ENCODE data around the gene ATP11A.
"Not testable (repeated sequence)": the region's sequence is repeated elsewhere in the genome, so short reads cannot be mapped to it uniquely, and the experiment has no call there.

ATP11A gene

GRCh38 chr13:112800057-112800456 is 110.2 kb downstream of the ATP11A start:
- DNase-seq (ENCODE audit: low spot score): no peak

- not testable (repeated sequence) for DNase-seq (ENCODE audit: low spot score)
These were observed 111.0 kb downstream of the ATP11A start for GRCh38 chr13:112800807-112801206.

DNA sequence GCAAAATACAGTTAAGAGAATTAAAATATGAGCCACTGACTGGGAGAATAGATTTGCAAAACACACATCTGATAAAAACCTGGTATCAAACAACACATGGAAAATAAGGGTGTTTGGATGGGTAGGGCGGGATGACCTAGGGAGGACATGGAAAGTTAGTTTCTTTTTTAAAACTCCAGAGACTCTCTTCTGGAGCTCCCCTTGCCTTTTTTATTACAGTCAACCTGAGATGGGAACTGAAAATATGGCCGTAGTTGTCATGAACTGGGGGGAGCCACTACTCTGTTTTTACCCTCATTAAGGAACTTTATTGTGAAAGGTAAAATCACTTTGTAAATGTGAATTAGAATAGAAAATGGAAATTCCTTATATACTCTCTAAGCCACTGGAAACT is 113.0 kb downstream of the ATP11A start:
- DNase-seq (ENCODE audit: low spot score): no peak

GRCh38 chr13:112803422-112803821 is 113.6 kb downstream of the ATP11A start:
- DNase-seq (ENCODE audit: low spot score): no peak

DNA sequence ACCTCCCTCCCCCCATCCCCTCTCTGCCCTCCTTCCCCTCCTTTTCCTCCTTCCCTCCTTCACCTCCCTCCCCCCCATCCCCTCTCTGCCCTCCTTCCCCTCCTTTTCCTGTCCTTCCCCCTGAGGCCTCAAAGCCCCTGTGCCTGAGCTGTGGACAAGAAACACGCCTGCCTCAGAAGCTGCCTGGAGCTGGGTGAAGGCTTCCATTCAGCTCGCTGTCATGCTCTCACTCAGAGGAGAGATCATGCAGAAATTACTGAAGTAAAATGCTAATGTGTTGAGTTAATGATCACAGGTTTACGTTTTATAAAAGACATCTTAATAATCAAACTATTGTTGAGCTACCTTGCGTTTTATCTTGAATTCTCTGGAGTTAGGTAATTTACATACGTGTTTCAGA is 114.5 kb downstream of the ATP11A start:
- DNase-seq (ENCODE audit: low spot score): no peak

GRCh38 chr13:112806739-112807652 is 117.2 kb downstream of the ATP11A start:
- DNase-seq (ENCODE audit: low spot score): no peak

DNA sequence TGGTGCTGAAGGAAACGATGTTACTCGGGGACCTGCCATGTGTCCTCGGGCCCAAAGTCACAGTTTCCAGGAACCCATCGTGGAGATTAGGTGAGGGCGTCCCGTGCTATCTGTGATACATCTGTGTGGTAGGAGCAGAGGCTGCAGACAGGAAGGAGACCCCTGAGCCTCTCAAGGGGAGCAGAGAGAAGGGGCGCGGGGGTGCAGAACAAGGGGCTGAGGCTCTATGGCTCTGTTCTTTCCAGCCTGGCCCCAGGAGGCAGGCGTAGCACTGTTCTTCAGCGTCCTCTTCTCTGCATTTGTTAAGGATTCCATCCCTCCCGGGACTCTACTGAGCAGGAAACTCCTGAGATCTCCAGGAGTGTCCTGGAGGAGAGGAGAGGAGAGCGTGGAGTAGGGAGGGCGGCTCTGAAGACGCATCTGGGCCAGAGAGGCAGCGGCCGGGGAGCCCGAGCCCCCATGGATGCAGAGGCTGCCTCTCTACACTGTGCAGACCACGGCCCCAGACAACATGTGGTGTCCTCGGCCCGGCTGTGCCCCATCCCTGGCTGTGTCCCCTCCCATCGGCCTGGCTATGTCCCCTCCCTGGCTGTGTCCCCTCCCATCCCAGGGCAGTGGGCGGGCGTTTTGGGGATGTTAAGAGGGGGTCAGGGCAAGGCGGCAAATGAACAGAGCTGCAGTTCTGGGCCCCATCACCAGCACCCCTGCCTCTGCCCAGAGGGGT is 118.0 kb downstream of the ATP11A start:
- DNase-seq (ENCODE audit: low spot score): no peak

DNA sequence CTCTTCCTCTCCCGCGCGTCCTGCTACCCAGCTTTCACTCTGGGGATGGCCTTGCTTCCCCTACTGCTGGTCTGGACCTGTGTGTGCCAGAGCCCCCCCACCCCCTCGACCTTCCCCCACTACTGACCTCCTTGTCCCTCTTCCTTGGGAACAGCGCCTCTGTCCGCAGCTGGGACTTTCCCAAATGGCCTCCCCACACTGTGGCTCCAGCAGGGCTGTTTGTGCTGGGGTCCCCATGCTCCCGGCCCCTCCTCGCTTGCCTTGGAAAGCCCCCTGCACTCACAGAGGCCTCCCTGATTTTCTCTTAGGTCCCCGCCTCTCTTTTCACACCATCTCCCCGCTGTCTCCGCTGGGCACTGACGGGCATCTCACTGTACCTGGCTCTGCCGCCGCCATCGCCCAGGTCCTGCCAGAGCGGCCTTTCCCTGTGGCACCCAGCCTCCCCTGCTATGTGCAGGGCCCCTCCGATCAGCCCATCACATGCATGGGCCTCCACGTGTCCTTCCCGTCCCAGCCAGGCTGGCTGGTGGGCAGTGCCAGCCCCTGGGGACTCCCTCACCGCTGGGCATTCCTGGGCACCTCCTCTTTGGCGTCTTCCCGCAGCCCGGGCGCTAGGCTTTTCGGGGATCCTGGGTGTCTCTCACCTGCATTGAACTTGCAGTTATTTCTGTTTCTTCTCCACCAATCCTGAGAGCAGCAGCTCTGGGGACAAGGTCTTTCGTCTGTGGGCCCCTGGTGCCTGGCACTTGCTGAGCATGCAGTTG is 118.7 kb downstream of the ATP11A start:
- DNase-seq (ENCODE audit: low spot score): no peak

GRCh38 chr13:112809332-112810315 is 119.8 kb downstream of the ATP11A start:
- DNase-seq (ENCODE audit: low spot score): no peak

- no peak for DNase-seq (ENCODE audit: low spot score)
These were observed 120.8 kb downstream of the ATP11A start for GRCh38 chr13:112810608-112811007.

GRCh38 chr13:112812306-112813055 is 122.6 kb downstream of the ATP11A start:
- DNase-seq (ENCODE audit: low spot score): no peak

DNA sequence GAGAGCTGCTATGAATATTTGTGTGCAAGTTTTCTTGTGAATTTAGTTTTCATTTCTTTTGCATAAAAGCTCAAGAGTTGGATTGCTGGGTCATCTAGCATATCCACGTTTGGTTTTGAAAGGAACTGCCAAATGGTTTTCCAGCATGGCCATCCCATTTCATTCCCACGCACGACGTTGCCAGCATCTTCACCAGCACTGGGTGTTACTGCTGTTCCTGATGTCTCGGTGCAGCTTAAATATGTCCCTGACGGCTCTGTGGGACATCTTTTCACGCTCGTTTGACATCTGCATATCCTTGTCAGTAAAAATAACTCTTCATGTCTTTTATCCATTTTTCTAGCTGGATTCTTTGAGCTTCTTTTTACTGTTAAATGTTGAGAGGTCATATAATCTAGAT is 123.7 kb downstream of the ATP11A start:
- DNase-seq (ENCODE audit: low spot score): no peak

DNA sequence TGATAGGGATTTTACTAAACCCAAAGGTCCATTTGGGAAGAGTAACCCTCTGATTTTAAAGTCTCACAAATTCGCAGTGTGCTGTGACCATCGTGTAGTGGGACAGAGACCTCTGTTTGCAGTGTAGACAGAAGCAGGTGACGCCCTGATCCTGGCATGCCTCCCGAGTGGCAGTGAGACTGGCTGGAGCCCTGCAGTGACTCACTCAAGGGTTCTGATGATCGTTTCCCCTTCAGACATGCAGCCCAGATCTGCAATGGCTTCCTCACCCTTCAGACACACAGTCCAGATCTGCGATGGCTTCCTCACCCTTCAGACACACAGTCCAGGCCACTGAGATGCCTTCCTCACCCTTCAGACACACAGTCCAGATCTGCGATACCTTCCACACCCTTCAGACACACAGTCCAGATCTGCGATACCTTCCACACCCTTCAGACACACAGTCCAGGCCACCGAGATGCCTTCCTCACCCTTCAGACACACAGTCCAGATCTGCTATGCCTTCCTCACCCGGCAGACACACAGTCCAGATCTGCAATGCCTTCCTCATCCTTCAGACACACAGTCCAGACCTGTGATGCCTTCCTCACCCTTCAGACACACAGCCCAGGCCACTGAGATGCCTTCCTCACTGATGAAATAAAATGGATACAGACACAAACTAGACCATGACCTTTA is 125.2 kb downstream of the ATP11A start:
- DNase-seq (ENCODE audit: low spot score): no peak

GRCh38 chr13:112815871-112816270 is 126.0 kb downstream of the ATP11A start:
- no peak for DNase-seq (ENCODE audit: low spot score)

DNA sequence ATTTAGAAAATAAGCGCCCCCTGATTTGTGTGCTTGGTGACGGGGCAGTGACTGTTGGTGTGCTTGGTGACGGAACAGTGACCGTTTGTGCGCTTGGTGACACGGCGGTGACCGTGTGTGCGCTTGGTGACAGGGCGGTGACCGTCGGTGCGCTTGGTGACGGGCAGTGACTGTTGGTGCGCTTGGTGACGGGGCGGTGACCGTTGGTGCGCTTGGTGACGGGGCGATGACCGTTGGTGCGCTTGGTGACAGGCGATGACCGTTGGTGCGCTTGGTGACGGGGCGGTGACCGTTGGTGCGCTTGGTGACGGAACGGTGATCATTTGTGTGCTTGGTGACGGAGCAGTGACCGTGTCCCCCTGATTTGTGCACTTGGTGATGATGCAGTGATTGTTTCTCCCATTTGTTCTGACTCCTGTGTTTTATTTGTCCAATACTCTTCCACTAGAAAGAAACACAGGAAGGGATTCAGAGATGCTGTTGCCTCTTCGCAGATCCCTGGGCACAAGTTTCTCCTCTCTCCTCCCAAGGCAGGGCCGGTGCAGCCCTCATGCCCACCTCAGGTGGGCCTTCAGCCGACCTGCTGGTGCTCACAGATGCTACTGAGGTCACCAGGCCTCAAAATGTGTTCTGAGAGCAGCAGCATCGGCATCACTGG is 128.3 kb downstream of the ATP11A start:
- DNase-seq (ENCODE audit: low spot score): no peak

DNA sequence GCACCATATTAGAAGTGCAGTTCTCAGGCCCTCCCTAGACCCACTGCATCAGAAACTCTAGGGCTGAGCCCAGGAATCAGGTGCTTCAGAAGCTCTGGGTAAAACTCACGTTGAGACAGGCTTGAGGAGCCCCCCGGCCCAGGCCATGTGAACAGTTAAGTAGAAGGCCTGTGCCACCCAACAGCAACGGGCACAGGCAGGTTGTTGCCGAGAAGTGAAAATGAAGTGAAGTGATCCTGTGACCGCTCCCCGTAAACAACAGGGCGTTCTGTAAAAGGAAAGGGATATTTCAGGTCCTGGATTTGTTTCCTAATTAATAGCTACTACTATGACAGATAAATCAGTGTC is 128.8 kb downstream of the ATP11A start:
- DNase-seq (ENCODE audit: low spot score): no peak

DNA sequence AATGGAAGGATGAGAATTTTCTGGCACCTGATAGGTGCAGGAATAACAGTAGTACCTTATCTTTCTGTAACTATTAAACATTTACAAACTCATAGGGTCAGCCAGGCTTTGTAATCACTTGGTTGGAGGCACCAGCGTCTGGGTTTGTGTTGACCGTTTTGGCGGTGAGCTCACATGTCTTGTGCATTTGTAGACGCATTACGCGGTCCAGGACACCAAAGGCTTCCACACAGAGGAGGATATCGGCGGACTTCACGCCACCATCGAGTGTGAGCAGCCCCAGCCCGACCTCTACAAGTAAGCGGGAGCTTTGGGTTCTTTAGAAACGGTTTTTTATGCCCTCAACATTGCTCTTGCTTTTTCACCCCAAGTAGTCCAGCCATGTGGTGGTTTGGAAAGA is 129.3 kb downstream of the ATP11A start:
- no peak for DNase-seq (ENCODE audit: low spot score)

- no peak for DNase-seq (ENCODE audit: low spot score)
These were observed 130.0 kb downstream of the ATP11A start for GRCh38 chr13:112819816-112820215.

- DNase-seq (ENCODE audit: low spot score): no peak
These were observed 130.5 kb downstream of the ATP11A start for GRCh38 chr13:112820318-112820717.

Data from D341Med (cell line).